NT2/D1 (cell line): Measurements from ENCODE around the gene DYNLRB2.

ENCODE experiments used
- DNase-seq: peaks from one replicate; pipeline ENCODE4 v3.0.0-alpha.2; 2011; ENCODE audit warnings: low read depth, low spot score
- H3K27me3 ChIP-seq: 2 replicates; pipeline ENCODE4 v1.6.0; 2011; ENCODE audit warnings: mild to moderate bottlenecking; ENCODE audit not compliant: insufficient read length, insufficient read depth
- H3K36me3 ChIP-seq: 2 replicates; pipeline ENCODE4 v1.6.1; 2011; ENCODE audit warnings: mild to moderate bottlenecking, low read length, mixed read lengths; ENCODE audit not compliant: insufficient read depth, insufficient read length
- H3K4me1 ChIP-seq: 2 replicates; pipeline ENCODE4 v1.5.1; 2011; ENCODE audit not compliant: insufficient read depth, insufficient read length
- H3K4me3 ChIP-seq: 2 replicates; pipeline ENCODE4 v1.5.1; 2011; ENCODE audit warnings: low read depth; ENCODE audit not compliant: insufficient read length
- H3K9ac ChIP-seq: 2 replicates; pipeline ENCODE4 v1.6.0; 2011; ENCODE audit warnings: low read depth; ENCODE audit not compliant: insufficient read length
- H3K9me3 ChIP-seq: 2 replicates; pipeline ENCODE4 v1.5.1; 2011; ENCODE audit warnings: mild to moderate bottlenecking, low read length; ENCODE audit not compliant: insufficient read depth
- SUZ12 ChIP-seq: IDR thresholded peaks from 2 replicates; pipeline ENCODE4 v1.6.1; 2011; ENCODE audit not compliant: insufficient read length, insufficient read depth; ENCODE audit errors: extremely low read depth
- YY1 ChIP-seq: IDR thresholded peaks from 2 replicates; pipeline ENCODE4 v1.6.1; 2011; ENCODE audit not compliant: insufficient read length, insufficient read depth
- ZNF274 ChIP-seq: IDR thresholded peaks from 2 replicates; pipeline ENCODE4 v1.6.1; 2011; ENCODE audit warnings: mild to moderate bottlenecking, low read depth, low read length

The DYNLRB2 gene

DNA sequence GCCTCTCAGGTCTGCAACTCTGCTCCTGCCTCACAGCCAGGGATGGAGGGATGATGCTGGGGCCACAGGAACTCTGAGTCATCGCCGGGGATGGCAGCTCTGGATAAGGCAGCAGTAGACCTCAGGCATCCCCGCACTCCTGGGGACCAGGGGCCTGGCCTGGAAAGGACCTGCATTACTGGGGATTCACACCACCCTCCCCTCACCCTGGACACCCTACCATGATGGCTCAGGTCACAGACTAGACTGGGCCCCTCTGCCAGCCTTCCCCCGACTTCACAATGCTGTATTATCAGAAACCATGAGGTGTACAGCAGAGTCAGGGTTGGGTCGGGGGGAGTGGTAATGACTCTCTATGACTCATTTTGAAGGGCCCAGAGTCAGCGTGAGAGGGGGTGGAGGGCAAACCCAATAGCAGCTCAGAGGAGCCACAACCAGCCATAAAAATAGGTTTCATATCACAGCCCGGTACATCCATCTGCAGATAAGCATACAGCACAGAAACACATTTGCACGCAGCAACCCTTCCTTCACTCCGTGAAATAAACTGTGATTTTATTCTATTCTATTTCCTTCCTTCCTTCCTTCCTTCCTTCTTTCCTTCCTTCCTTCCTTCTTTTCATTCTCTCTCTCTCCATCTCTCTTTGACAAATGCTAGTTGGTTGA is 28.8 kb downstream of the DYNLRB2 start:
- H3K9me3 ChIP-seq, result no peaks in the 10 kb centered on the region
- H3K27me3 ChIP-seq, result no peaks in the 10 kb centered on the region
- no peak overlapping the region for H3K9ac ChIP-seq
- no peak for DNase-seq
- no peaks in the 10 kb centered on the region for H3K36me3 ChIP-seq
- no peaks in the 10 kb centered on the region for H3K4me1 ChIP-seq
- H3K4me3 ChIP-seq, result no peak overlapping the region
- TF ChIP-seq SUZ12 (no peak), ZNF274 (no peak), YY1 (no peak)

GRCh38 chr16:80570106-80570478 is 29.3 kb downstream of the DYNLRB2 start:
- Histone ChIP-seq H3K36me3 (no peaks in the 10 kb centered on the region), H3K27me3 (no peaks in the 10 kb centered on the region), H3K9ac (no peak overlapping the region), H3K4me1 (no peaks in the 10 kb centered on the region), H3K4me3 (no peak overlapping the region), H3K9me3 (no peaks in the 10 kb centered on the region)
- DNase-seq, result no peak
- TF ChIP-seq ZNF274, result no peak
- TF ChIP-seq YY1, result no peak
- no peak for TF ChIP-seq SUZ12

DNA sequence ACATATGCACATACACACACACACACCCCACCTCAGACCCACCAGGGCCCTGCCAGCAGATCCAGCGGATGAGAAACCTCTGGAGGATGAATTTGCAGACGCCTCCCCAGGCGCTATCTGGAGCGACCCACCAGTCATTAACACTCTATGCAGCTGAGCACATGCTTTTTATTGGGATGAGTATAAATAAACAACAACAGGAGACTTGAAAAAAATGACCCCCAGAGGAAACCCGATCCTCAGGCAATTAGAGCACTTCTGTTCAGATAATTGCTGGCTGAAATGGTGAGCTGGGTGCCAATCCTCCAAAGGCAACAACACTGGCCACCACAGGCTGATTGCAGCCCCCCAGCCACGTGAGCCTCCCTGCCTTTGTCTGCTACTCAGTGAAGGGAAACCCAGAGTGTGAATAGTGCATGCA is 32.9 kb downstream of the DYNLRB2 start:
- no peak for DNase-seq
- Histone ChIP-seq H3K27me3 (no peaks in the 10 kb centered on the region), H3K4me3 (no peak overlapping the region), H3K4me1 (no peaks in the 10 kb centered on the region), H3K9ac (no peak overlapping the region), H3K36me3 (no peaks in the 10 kb centered on the region), H3K9me3 (no peaks in the 10 kb centered on the region)
- TF ChIP-seq SUZ12, result no peak
- no peak for TF ChIP-seq ZNF274
- TF ChIP-seq YY1, result no peak

- no peaks in the 10 kb centered on the region for H3K36me3 ChIP-seq
- no peak for DNase-seq
- H3K4me1 ChIP-seq, result no peaks in the 10 kb centered on the region
- no peak for TF ChIP-seq SUZ12
- TF ChIP-seq YY1, result no peak
- no peak for TF ChIP-seq ZNF274
- no peaks in the 10 kb centered on the region for H3K9me3 ChIP-seq
- no peak overlapping the region for H3K9ac ChIP-seq
- H3K4me3 ChIP-seq, result no peak overlapping the region
- H3K27me3 ChIP-seq, result no peaks in the 10 kb centered on the region
Observed at GRCh38 chr16:80576343-80576912, 35.6 kb downstream of the DYNLRB2 start.

DNA sequence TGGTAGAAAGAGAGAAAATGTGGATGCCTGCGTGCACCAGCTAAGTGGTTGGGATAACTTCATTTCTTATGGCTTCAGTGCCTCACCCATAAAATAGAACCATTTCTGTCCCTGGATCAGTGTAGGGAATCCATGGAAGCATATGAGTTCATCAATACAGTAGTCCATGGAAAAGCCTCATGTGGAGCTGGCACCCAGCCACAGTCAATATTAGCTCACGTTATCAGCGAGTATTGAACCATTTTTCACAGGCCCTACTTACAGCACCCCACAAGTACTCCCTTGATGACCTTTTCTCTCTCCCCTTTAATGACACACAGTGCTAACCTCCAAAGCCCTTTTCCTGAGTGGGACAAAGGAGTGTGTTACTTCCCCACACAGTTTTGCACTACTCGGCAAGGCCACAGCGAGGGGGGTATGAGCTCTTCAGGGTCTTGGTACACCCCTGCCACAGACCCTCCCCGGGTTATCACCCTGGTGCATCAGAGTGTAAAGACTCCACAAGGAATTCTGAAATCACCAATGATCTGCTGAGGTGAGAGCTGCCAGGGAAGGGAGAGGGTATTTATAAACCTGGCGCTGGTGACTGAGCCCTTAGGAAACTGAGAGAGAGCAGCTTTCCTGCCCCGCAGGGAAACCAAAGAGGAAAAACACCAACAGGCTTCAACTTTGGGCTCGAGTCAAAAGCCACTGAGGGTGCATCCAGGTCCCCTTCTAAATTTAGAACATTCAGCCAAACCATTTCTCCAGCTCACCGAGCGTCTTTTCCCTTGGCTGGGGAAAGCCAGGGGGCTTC is 36.9 kb downstream of the DYNLRB2 start:
- Histone ChIP-seq H3K4me1 (no peaks in the 10 kb centered on the region), H3K4me3 (no peak overlapping the region), H3K9me3 (no peaks in the 10 kb centered on the region), H3K27me3 (no peaks in the 10 kb centered on the region), H3K9ac (no peak overlapping the region), H3K36me3 (no peaks in the 10 kb centered on the region)
- DNase-seq, result no peak
- no peak for TF ChIP-seq YY1
- TF ChIP-seq ZNF274, result no peak
- TF ChIP-seq SUZ12, result no peak

- H3K9ac ChIP-seq, result no peak overlapping the region
- H3K4me3 ChIP-seq, result no peak overlapping the region
- no peaks in the 10 kb centered on the region for H3K36me3 ChIP-seq
- H3K4me1 ChIP-seq, result no peaks in the 10 kb centered on the region
- H3K9me3 ChIP-seq, result no peaks in the 10 kb centered on the region
- DNase-seq, result no peak
- H3K27me3 ChIP-seq, result no peaks in the 10 kb centered on the region
- TF ChIP-seq SUZ12, result no peak
- no peak for TF ChIP-seq ZNF274
- TF ChIP-seq YY1, result no peak
Observed at GRCh38 chr16:80580109-80580832, 39.5 kb downstream of the DYNLRB2 start.
